T-helper 2 cell treated with Interferon-gamma antibody and Interleukin-4, amounts not matched to agents 5 μg/mL and 100 μg/mL, for 36 hours (primary cell): ENCODE data around the gene SUN2.

ENCODE experiments used
- DNase-seq: peaks from one replicate; pipeline ENCODE4 v3.0.0; 2021; ENCODE audit warnings: low spot score
- H3K27ac Mint-ChIP-seq: one replicate; pipeline ENCODE4 v1.8.0; 2021; ENCODE audit warnings: mild to moderate bottlenecking, mixed read lengths
- H3K27me3 Mint-ChIP-seq: one replicate; pipeline ENCODE4 v1.8.0; 2021; ENCODE audit warnings: low read depth, mixed read lengths
- H3K36me3 Mint-ChIP-seq: one replicate; pipeline ENCODE4 v1.8.0; 2021; ENCODE audit warnings: low read depth, mixed read lengths
- H3K4me1 Mint-ChIP-seq: one replicate; pipeline ENCODE4 v1.8.0; 2021; ENCODE audit warnings: low read depth, mixed read lengths
- H3K4me3 Mint-ChIP-seq: one replicate; pipeline ENCODE4 v1.8.0; 2022; ENCODE audit warnings: mild to moderate bottlenecking, moderate library complexity, mixed read lengths
- H3K9me3 Mint-ChIP-seq: one replicate; pipeline ENCODE4 v1.8.0; 2021; ENCODE audit warnings: mixed read lengths

Gene SUN2

GRCh38 chr22:38730411-38730871, 25.4 kb downstream of the SUN2 start:
- Mint-ChIP-seq H3K4me1 (peaks cover 13% of the 10 kb centered on the region), H3K36me3 (peaks cover 63% of the 10 kb centered on the region)

DNA sequence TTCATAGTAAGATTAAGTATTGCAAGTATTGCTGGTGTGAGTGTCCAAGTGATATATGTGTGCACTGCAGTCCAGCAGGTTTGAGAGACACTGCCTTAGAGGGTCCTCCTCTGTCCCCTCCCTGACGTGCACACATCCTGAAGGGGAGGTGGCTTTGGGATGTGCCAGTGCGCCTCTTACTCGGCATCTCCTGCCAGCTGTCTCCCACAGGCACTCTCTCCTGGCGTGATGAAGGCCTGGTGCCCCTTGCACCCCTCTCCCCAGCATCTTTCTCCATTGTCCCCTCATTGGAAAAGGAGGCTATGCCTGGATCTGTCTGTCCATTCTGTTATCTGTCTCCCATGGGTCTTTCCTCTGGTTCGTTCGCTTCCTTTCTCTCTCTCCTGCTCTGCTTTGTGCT, 25.9 kb downstream of the SUN2 start:
- Mint-ChIP-seq H3K4me1 (peaks cover 13% of the 10 kb centered on the region), H3K9me3 (no peaks in the 10 kb centered on the region), H3K27me3 (no peaks in the 10 kb centered on the region), H3K4me3 (no peak overlapping the region), H3K36me3 (peaks cover 63% of the 10 kb centered on the region), H3K27ac (peak overlapping the region; percentile 50)
- no peak for DNase-seq

More at GRCh38 chr22:38730411-38730871, 25.4 kb downstream of the SUN2 start:
- no peak for DNase-seq
- H3K9me3 Mint-ChIP-seq = no peaks in the 10 kb centered on the region
- no peak overlapping the region for H3K4me3 Mint-ChIP-seq
- H3K27me3 Mint-ChIP-seq = no peaks in the 10 kb centered on the region
- peak overlapping the region; percentile 50 for H3K27ac Mint-ChIP-seq

GRCh38 chr22:38728871-38729796, 26.7 kb downstream of the SUN2 start:
- H3K27ac Mint-ChIP-seq = peak overlapping the region; percentile 15

DNA sequence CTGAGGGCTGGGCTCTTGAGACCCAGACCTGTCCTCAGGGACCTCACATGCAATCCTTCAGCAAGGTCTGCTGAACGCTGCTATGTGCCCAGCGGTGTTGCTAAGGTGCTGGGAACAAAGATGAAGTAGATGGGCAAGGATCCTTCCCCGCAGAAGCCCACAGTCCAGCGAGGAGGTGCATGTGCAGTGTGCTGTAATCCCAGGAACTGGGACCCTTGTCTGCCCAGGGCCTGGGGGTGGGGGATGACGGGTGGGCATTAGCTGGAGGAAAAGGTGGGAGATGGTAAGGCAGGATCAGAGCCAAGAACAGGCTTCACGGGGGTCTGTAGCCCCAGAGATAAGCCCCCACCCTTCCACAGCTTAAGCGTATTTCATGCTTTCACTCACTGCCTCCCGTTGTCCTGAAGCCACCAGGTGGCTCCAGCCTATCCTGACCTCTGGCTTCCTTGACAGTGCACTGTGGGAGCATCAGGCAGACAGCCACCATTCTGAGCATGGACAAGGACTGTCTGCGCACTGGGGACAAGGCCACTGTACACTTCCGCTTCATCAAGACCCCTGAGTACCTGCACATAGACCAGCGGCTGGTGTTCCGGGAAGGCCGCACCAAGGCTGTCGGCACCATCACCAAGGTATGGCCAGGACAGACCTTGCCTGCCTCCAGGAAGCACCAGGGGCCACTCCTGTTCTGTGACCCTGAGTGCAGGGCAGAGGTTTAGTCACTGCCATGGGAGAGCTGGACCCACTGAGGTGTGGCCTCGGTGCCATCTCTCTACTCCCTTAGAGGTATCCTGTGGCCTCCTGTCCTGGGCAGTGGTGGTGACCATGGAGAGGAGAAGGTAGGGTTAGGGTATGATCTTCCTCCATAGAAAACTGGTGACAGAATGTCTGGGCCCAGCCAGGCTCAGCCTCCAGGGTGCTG, 28.0 kb downstream of the SUN2 start:
- no peak for DNase-seq
- Mint-ChIP-seq H3K27ac (no peak overlapping the region), H3K27me3 (no peaks in the 10 kb centered on the region), H3K36me3 (peaks cover 61% of the 10 kb centered on the region), H3K4me1 (no peaks in the 10 kb centered on the region), H3K4me3 (no peak overlapping the region), H3K9me3 (no peaks in the 10 kb centered on the region)

More at GRCh38 chr22:38728871-38729796, 26.7 kb downstream of the SUN2 start:
- H3K27me3 Mint-ChIP-seq = no peaks in the 10 kb centered on the region
- no peaks in the 10 kb centered on the region for H3K9me3 Mint-ChIP-seq
- H3K36me3 Mint-ChIP-seq = peaks cover 64% of the 10 kb centered on the region
- no peak for DNase-seq
- H3K4me1 Mint-ChIP-seq = peaks cover 8% of the 10 kb centered on the region
- no peak overlapping the region for H3K4me3 Mint-ChIP-seq

DNA sequence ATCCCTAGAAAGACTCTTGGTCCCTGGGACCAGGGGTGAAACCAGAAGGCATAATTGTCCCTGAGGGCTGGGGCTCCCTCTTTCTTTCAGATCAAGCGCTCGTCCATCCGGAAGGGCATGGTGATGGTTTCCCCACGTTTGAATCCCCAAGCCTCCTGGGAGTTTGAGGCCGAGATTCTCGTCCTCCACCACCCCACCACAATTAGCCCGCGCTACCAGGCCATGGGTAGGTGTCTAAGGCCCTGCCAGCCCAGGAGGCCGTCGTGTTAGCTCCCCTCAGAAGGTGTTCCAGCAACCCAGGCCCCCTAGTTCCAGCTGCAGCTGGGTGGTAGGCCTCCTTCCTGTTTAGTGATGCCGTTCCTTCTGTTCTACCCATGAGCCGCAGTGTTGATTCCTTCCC, 28.7 kb downstream of the SUN2 start:
- Mint-ChIP-seq H3K27me3 (no peaks in the 10 kb centered on the region), H3K36me3 (peaks cover 67% of the 10 kb centered on the region), H3K27ac (no peak overlapping the region), H3K4me1 (no peaks in the 10 kb centered on the region), H3K4me3 (no peak overlapping the region), H3K9me3 (no peaks in the 10 kb centered on the region)
- no peak for DNase-seq

- Mint-ChIP-seq H3K27me3 (no peaks in the 10 kb centered on the region), H3K27ac (no peak overlapping the region), H3K9me3 (no peaks in the 10 kb centered on the region), H3K4me3 (no peak overlapping the region), H3K4me1 (peaks cover 2% of the 10 kb centered on the region), H3K36me3 (peaks cover 71% of the 10 kb centered on the region)
- DNase-seq = no peak
Measured at GRCh38 chr22:38725900-38726655, 29.7 kb downstream of the SUN2 start.

DNA sequence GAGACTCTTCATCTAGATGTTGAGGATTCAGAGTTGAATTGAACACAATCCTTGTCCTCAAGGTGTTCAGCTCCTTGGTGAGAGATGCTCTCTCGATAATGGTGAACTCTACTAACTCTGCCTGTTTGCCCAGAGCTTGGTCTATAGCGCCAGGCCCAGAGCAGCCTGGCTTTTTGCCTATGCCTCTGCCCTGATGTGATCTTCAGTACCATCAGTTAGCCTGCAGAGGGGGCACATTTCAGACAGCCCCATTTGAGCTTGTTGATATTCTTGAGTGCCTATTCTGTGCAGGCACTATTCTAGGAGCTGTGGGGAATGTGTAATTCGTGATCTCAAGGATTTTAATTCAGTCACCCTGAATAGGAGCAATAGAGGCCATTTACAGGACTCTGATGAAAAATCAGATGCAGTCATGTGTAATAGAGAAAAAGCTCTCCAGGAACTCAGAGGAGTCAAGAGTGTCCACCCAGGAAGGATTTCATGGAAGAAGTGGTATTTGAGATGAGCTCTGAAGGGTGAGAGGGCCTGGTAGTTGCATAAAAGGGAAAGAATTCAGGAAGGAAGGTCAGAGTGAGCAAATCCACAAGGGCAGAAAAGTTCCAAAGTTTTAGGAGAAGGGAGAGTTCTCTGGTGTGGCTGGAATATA, 30.7 kb downstream of the SUN2 start:
- Mint-ChIP-seq H3K27me3 (no peaks in the 10 kb centered on the region), H3K4me1 (peaks cover 2% of the 10 kb centered on the region), H3K9me3 (no peaks in the 10 kb centered on the region), H3K4me3 (no peak overlapping the region), H3K27ac (peak overlapping the region; percentile 11), H3K36me3 (peaks cover 66% of the 10 kb centered on the region)
- no peak for DNase-seq

GRCh38 chr22:38724176-38724575, 31.6 kb downstream of the SUN2 start:
- Mint-ChIP-seq H3K27ac (no peak overlapping the region), H3K27me3 (no peaks in the 10 kb centered on the region), H3K36me3 (peaks cover 62% of the 10 kb centered on the region), H3K4me1 (peaks cover 2% of the 10 kb centered on the region), H3K4me3 (no peak overlapping the region), H3K9me3 (no peaks in the 10 kb centered on the region)
- no peak for DNase-seq

DNA sequence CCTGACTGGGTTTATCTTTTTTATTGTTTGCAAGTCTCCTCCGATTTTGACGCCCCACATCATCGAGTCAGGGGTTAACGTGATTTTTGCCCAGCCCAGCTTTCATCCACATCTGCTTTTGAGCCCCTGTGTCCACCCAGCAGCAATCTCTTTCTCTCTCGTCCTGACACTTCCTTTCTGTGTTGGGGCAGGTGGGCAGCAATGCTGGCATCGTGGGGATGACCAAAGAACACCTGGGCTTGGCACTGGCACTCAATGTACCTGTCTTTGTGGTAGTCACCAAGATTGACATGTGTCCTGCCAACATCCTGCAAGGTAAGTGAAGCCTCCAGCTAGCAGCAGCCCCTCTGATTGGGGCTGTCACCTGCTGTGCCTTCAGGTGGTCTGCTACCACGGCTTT, 34.2 kb downstream of the SUN2 start:
- H3K36me3 Mint-ChIP-seq = peaks cover 53% of the 10 kb centered on the region
- H3K27me3 Mint-ChIP-seq = no peaks in the 10 kb centered on the region
- H3K4me1 Mint-ChIP-seq = peaks cover 2% of the 10 kb centered on the region
- no peak overlapping the region for H3K27ac Mint-ChIP-seq
- no peak overlapping the region for H3K4me3 Mint-ChIP-seq
- H3K9me3 Mint-ChIP-seq = no peaks in the 10 kb centered on the region
- DNase-seq = no peak

DNA sequence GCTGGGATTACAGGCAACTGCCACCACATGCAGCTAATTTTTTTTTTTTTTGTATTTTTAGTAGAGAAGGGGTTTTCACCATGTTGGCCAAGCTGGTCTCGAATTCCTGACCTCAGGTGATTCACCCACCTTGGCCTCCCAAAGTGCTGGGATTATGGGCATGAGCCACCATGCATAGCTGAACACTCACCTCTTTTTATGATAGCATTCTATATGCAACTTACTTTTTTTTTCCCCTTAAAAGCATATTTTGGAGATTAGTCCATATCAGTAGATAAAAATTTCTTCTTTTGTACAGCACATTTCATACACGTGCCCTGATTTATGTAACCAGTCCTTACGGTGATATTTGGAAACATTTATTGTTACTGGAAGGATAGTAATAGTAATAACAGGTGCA, 35.4 kb downstream of the SUN2 start:
- peaks cover 2% of the 10 kb centered on the region for H3K4me1 Mint-ChIP-seq
- no peak for DNase-seq
- H3K36me3 Mint-ChIP-seq = peaks cover 47% of the 10 kb centered on the region
- H3K9me3 Mint-ChIP-seq = no peaks in the 10 kb centered on the region
- H3K27ac Mint-ChIP-seq = no peak overlapping the region
- H3K27me3 Mint-ChIP-seq = no peaks in the 10 kb centered on the region
- no peak overlapping the region for H3K4me3 Mint-ChIP-seq

GRCh38 chr22:38719196-38719595, 36.6 kb downstream of the SUN2 start:
- no peaks in the 10 kb centered on the region for H3K9me3 Mint-ChIP-seq
- H3K4me3 Mint-ChIP-seq = no peak overlapping the region
- H3K36me3 Mint-ChIP-seq = peaks cover 36% of the 10 kb centered on the region
- peaks cover 11% of the 10 kb centered on the region for H3K4me1 Mint-ChIP-seq
- no peak overlapping the region for H3K27ac Mint-ChIP-seq
- no peak for DNase-seq
- no peaks in the 10 kb centered on the region for H3K27me3 Mint-ChIP-seq

DNA sequence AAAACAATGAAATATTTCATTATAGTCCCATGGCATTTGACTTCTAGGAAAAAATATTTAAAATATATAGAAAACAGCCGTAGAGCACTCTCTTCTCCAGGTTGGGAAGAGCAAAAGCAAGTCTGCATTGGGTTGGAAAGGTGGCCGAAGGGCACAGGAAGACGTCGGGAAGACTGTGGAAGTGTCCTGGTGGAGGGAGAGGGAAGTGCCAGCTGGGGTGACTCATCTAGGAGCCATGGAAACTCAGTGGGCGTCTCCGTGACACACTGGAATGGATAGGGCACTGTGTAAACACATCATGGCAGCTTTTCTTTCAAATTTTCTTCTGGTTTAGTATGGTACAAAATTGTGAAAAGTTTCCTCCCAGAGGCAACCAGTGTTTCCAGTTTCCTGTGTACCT, 37.4 kb downstream of the SUN2 start:
- peak overlapping the region; percentile 6 for H3K27ac Mint-ChIP-seq
- DNase-seq = no peak
- H3K4me1 Mint-ChIP-seq = peaks cover 13% of the 10 kb centered on the region
- no peak overlapping the region for H3K4me3 Mint-ChIP-seq
- H3K27me3 Mint-ChIP-seq = no peaks in the 10 kb centered on the region
- peaks cover 31% of the 10 kb centered on the region for H3K36me3 Mint-ChIP-seq
- H3K9me3 Mint-ChIP-seq = no peaks in the 10 kb centered on the region

DNA sequence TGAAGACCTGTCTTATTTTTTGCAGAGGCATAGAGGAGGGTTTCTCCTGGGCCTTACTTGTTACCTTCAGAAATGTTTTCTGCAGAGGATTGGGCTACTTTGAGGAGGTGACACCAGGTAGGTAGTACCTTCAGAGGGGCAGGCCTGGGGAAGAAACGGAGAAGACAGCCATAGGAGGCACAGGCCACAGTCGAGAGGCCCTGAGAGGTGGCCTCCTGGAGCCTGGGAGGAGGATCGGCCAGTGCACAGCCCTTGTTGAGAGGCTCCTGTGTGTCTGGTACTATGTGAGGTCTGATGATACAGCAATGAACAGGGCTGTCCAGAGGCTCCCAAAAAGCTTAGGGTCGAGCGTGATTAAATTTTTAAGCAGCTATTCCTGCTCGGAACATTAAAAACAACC, 38.6 kb downstream of the SUN2 start:
- Mint-ChIP-seq H3K9me3 (no peaks in the 10 kb centered on the region), H3K4me3 (no peak overlapping the region), H3K4me1 (peaks cover 18% of the 10 kb centered on the region), H3K36me3 (peaks cover 27% of the 10 kb centered on the region), H3K27ac (no peak overlapping the region), H3K27me3 (no peaks in the 10 kb centered on the region)
- no peak for DNase-seq
